ENCODE results near the gene HOXD8.

DNA sequence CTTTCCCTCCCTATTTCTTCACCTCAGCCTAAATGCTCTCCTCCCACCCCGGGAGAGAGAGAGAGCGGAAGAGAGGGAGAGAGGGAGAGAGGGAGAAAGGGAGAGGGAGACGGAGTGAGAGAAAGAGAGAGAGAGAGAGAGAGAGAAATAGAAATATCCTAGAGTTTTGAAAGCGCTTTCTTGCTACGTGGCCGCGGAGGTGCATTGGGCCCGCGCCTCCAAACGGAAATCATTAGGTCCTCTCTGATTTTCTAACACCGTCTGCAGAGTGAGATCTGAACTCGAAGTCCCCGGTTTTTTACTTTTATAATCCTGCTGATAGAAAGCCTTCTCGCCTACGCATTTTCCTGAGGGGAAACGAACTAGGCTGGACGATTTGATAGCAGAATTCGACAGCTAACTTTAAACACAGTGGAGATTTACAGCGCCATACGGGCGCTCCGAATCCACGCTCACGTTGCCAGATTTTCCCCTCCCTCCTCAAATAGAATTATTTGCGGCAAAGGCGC, 44.8 kb upstream of the HOXD8 start:
- TF ChIP-seq TARDBP (IDR thresholded peaks at IDR 0.05) (no peak), FOXM1 (IDR thresholded peaks at IDR 0.05; ENCODE audit: borderline replicate concordance) (no peak), CTBP1 (IDR thresholded peaks at IDR 0.05; ENCODE audit: borderline replicate concordance) (no peak), SUZ12 (IDR thresholded peaks at IDR 0.05) (no peak), BHLHE40 (IDR thresholded peaks at IDR 0.05; ENCODE audit: borderline replicate concordance) (no peak)
